ENCODE data around the gene BCAS3. TPM values are rescaled to one million over a fixed set of nuclear protein-coding genes. Genes with fewer than 3 reads are reported as not detected.
A peak's percentile ranks its signal among the peaks of the same experiment; 100 is the strongest.
"Not testable (repeated sequence)": the region's sequence is repeated elsewhere in the genome, so short reads cannot be mapped to it uniquely, and the experiment has no call there.

The BCAS3 gene
- total RNA-seq, 1 donor from 2014 or later = 22.6 TPM

GRCh38 chr17:61426482-61427304 lies 749.0 kb downstream of the BCAS3 start:
- Mint-ChIP-seq H3K4me3 (ENCODE audit: unreplicated experiment) (no peak overlapping the region), H3K36me3 (ENCODE audit: low read depth) (no peaks in the 10 kb centered on the region)
- DNase-seq (ENCODE audit: low spot score) = no peak

GRCh38 chr17:61427567-61427966 lies 749.9 kb downstream of the BCAS3 start:
- peaks cover 9% of the 10 kb centered on the region for H3K4me1 Mint-ChIP-seq (ENCODE audit: low read depth)
- no peaks in the 10 kb centered on the region for H3K36me3 Mint-ChIP-seq (ENCODE audit: low read depth)
- no peak for DNase-seq (ENCODE audit: low spot score)
- H3K27ac Mint-ChIP-seq (ENCODE audit: unreplicated experiment) = no peak overlapping the region
- H3K9me3 Mint-ChIP-seq (ENCODE audit: low read depth) = no peaks in the 10 kb centered on the region
- peaks cover 7% of the 10 kb centered on the region for H3K27me3 Mint-ChIP-seq (ENCODE audit: low read depth)
- no peak for TF ChIP-seq CTCF (IDR thresholded peaks at IDR 0.05)
- no peak overlapping the region for H3K4me3 Mint-ChIP-seq (ENCODE audit: unreplicated experiment)

More at GRCh38 chr17:61426482-61427304, 749.0 kb downstream of the BCAS3 start:
- H3K27ac Mint-ChIP-seq (ENCODE audit: unreplicated experiment) = no peak overlapping the region
- TF ChIP-seq CTCF (IDR thresholded peaks at IDR 0.05) = peak; percentile 36
- peaks cover 13% of the 10 kb centered on the region for H3K27me3 Mint-ChIP-seq (ENCODE audit: low read depth)
- no peaks in the 10 kb centered on the region for H3K9me3 Mint-ChIP-seq (ENCODE audit: low read depth)
- H3K4me1 Mint-ChIP-seq (ENCODE audit: low read depth) = peaks cover 5% of the 10 kb centered on the region

GRCh38 chr17:61429274-61429673 lies 751.6 kb downstream of the BCAS3 start:
- H3K4me1 Mint-ChIP-seq (ENCODE audit: low read depth) = peaks cover 9% of the 10 kb centered on the region
- H3K27me3 Mint-ChIP-seq (ENCODE audit: low read depth) = no peaks in the 10 kb centered on the region
- peaks cover 1% of the 10 kb centered on the region for H3K36me3 Mint-ChIP-seq (ENCODE audit: low read depth)
- no peak for TF ChIP-seq CTCF (IDR thresholded peaks at IDR 0.05)
- no peak for DNase-seq (ENCODE audit: low spot score)
- no peak overlapping the region for H3K4me3 Mint-ChIP-seq (ENCODE audit: unreplicated experiment)
- peaks cover 2% of the 10 kb centered on the region for H3K9me3 Mint-ChIP-seq (ENCODE audit: low read depth)
- no peak overlapping the region for H3K27ac Mint-ChIP-seq (ENCODE audit: unreplicated experiment)

GRCh38 chr17:61429831-61430230 lies 752.2 kb downstream of the BCAS3 start:
- H3K36me3 Mint-ChIP-seq (ENCODE audit: low read depth); H3K9me3 Mint-ChIP-seq (ENCODE audit: low read depth); H3K4me1 Mint-ChIP-seq (ENCODE audit: low read depth); DNase-seq (ENCODE audit: low spot score); H3K27me3 Mint-ChIP-seq (ENCODE audit: low read depth); H3K4me3 Mint-ChIP-seq (ENCODE audit: unreplicated experiment); H3K27ac Mint-ChIP-seq (ENCODE audit: unreplicated experiment): not testable (repeated sequence)

GRCh38 chr17:61431594-61432311 lies 754.1 kb downstream of the BCAS3 start:
- DNase-seq (ENCODE audit: low spot score) = no peak
- TF ChIP-seq CTCF (IDR thresholded peaks at IDR 0.05) = no peak
- Mint-ChIP-seq H3K27me3 (ENCODE audit: low read depth) (peaks cover 1% of the 10 kb centered on the region), H3K4me3 (ENCODE audit: unreplicated experiment) (no peak overlapping the region), H3K4me1 (ENCODE audit: low read depth) (peaks cover 9% of the 10 kb centered on the region), H3K27ac (ENCODE audit: unreplicated experiment) (no peak overlapping the region), H3K9me3 (ENCODE audit: low read depth) (peaks cover 24% of the 10 kb centered on the region), H3K36me3 (ENCODE audit: low read depth) (peaks cover 7% of the 10 kb centered on the region)
